AG09319 (cell line): ENCODE results near the gene ULK1.

Source experiments
- DNase-seq: peaks from one replicate; pipeline ENCODE4 v3.0.0-alpha.2; 2010; ENCODE audit warnings: low read depth; ENCODE audit errors: extremely low read depth
- CTCF ChIP-seq: IDR thresholded peaks from 2 replicates; pipeline ENCODE4 v1.5.1; 2011; ENCODE audit warnings: low read depth, mild to moderate bottlenecking, inconsistent platforms, low read length, moderate library complexity

The ULK1 gene

GRCh38 chr12:131857908-131858850 is 36.2 kb upstream of the ULK1 start:
- DNase-seq: no peak

GRCh38 chr12:131860472-131861260 is 33.8 kb upstream of the ULK1 start:
- DNase-seq: peak; percentile 78
- no peak for TF ChIP-seq CTCF

More at GRCh38 chr12:131857908-131858850, 36.2 kb upstream of the ULK1 start:
- no peak for TF ChIP-seq CTCF

GRCh38 chr12:131861261-131862083 is 33.0 kb upstream of the ULK1 start:
- no peak for TF ChIP-seq CTCF
- DNase-seq: no peak

- DNase-seq: no peak
- TF ChIP-seq CTCF: no peak
These were observed 32.4 kb upstream of the ULK1 start for GRCh38 chr12:131862084-131862441.

GRCh38 chr12:131862600-131862993 is 31.8 kb upstream of the ULK1 start:
- no peak for DNase-seq
- no peak for TF ChIP-seq CTCF

- no peak for DNase-seq
- TF ChIP-seq CTCF: no peak
These were observed 31.3 kb upstream of the ULK1 start for GRCh38 chr12:131862994-131863710.
